Loucy (cell line): ENCODE results near the gene FAIM2.

Source experiments
- H2AFZ ChIP-seq: fragments of 200-600 bp; sonication (generic); 2 replicates; pipeline ENCODE4 v1.6.0; 2016; ENCODE audit warnings: antibody characterized with exemption, mild to moderate bottlenecking, low read length, moderate library complexity
- H3F3A ChIP-seq: fragments of 200-600 bp; 2 replicates; pipeline ENCODE4 v1.6.0; 2016; ENCODE audit warnings: antibody characterized with exemption, low read depth, mild to moderate bottlenecking
- H3K27me3 ChIP-seq: fragments of 200-600 bp; sonication (generic); 2 replicates; pipeline ENCODE4 v1.6.1; 2014; ENCODE audit warnings: low read length, mild to moderate bottlenecking; ENCODE audit not compliant: insufficient read depth, poor library complexity, severe bottlenecking
- H3K36me3 ChIP-seq: fragments of 200-600 bp; sonication (generic); 2 replicates; pipeline ENCODE4 v1.6.1; 2016; ENCODE audit warnings: low read length; ENCODE audit not compliant: insufficient read depth
- H3K4me1 ChIP-seq: fragments of 200-600 bp; sonication (generic); 2 replicates; pipeline ENCODE4 v1.5.1; 2014; ENCODE audit warnings: low read length, mild to moderate bottlenecking; ENCODE audit not compliant: insufficient read depth, poor library complexity, severe bottlenecking
- H3K4me2 ChIP-seq: fragments of 200-600 bp; sonication (generic); 2 replicates; pipeline ENCODE4 v1.6.0; 2014; ENCODE audit warnings: antibody characterized with exemption, low read length, low read depth, mild to moderate bottlenecking; ENCODE audit not compliant: poor library complexity, severe bottlenecking
- H3K4me3 ChIP-seq: fragments of 200-600 bp; sonication (generic); 2 replicates; pipeline ENCODE4 v1.5.1; 2014; ENCODE audit warnings: low read length, mild to moderate bottlenecking, mixed read lengths; ENCODE audit not compliant: poor library complexity, severe bottlenecking
- H3K79me2 ChIP-seq: fragments of 200-600 bp; sonication (generic); 2 replicates; pipeline ENCODE4 v1.6.1; 2014; ENCODE audit warnings: low read length; ENCODE audit not compliant: insufficient read depth
- H3K9ac ChIP-seq: fragments of 200-600 bp; sonication (generic); 2 replicates; pipeline ENCODE4 v1.6.0; 2014; ENCODE audit warnings: mild to moderate bottlenecking, low read depth, low read length, moderate library complexity; ENCODE audit not compliant: poor library complexity, severe bottlenecking
- H3K9me2 ChIP-seq: fragments of 200-600 bp; sonication (generic); replicated peaks from 2 replicates; pipeline ENCODE4 v1.6.1; 2016; ENCODE audit warnings: low read depth, low read length, mixed read lengths
- H3K9me3 ChIP-seq: fragments of 200-600 bp; sonication (generic); 2 replicates; pipeline ENCODE4 v1.6.1; 2014; ENCODE audit warnings: mild to moderate bottlenecking, antibody characterized with exemption, low read length, low read depth; ENCODE audit not compliant: insufficient read depth
- H4K20me1 ChIP-seq: fragments of 200-600 bp; sonication (generic); 2 replicates; pipeline ENCODE4 v1.6.0; 2014; ENCODE audit warnings: antibody characterized with exemption, low read length, mild to moderate bottlenecking; ENCODE audit not compliant: insufficient read depth, poor library complexity, severe bottlenecking
- CTCF ChIP-seq: fragments of 200-600 bp; sonication (generic); conservative IDR thresholded peaks from 2 replicates; pipeline ENCODE4 v1.5.1; 2014; ENCODE audit warnings: mild to moderate bottlenecking, antibody characterized with exemption, low read length
- EZH2phosphoT487 ChIP-seq: fragments of 200-600 bp; IDR thresholded peaks from 2 replicates; pipeline ENCODE4 v1.6.1; 2018; ENCODE audit warnings: antibody characterized with exemption, mild to moderate bottlenecking, moderate library complexity, borderline replicate concordance

FAIM2 gene

GRCh38 chr12:49870501-49871262 lies 33.0 kb downstream of the FAIM2 start:
- Histone ChIP-seq H2AFZ (no peak overlapping the region), H3K4me2 (no peak overlapping the region)

GRCh38 chr12:49869816-49870500 lies 33.7 kb downstream of the FAIM2 start:
- Histone ChIP-seq H3K27me3 (no peaks in the 10 kb centered on the region), H2AFZ (no peak overlapping the region), H3K9ac (no peak overlapping the region), H3F3A (no peaks in the 10 kb centered on the region), H3K4me1 (no peaks in the 10 kb centered on the region), H3K9me2 (no peaks in the 10 kb centered on the region), H3K79me2 (no peaks in the 10 kb centered on the region), H3K36me3 (no peaks in the 10 kb centered on the region), H4K20me1 (no peaks in the 10 kb centered on the region), H3K4me2 (no peak overlapping the region), H3K9me3 (no peaks in the 10 kb centered on the region), H3K4me3 (no peak overlapping the region)
- TF ChIP-seq CTCF, result no peak
- TF ChIP-seq EZH2phosphoT487, result no peak

More at GRCh38 chr12:49870501-49871262, 33.0 kb downstream of the FAIM2 start:
- Histone ChIP-seq H3K9ac (no peak overlapping the region), H3K27me3 (no peaks in the 10 kb centered on the region), H3K9me2 (no peaks in the 10 kb centered on the region), H3K36me3 (no peaks in the 10 kb centered on the region), H3K79me2 (no peaks in the 10 kb centered on the region), H3F3A (no peaks in the 10 kb centered on the region), H3K4me3 (no peak overlapping the region), H3K4me1 (no peaks in the 10 kb centered on the region), H4K20me1 (no peaks in the 10 kb centered on the region), H3K9me3 (no peaks in the 10 kb centered on the region)
- TF ChIP-seq CTCF, result no peak
- TF ChIP-seq EZH2phosphoT487, result no peak

DNA sequence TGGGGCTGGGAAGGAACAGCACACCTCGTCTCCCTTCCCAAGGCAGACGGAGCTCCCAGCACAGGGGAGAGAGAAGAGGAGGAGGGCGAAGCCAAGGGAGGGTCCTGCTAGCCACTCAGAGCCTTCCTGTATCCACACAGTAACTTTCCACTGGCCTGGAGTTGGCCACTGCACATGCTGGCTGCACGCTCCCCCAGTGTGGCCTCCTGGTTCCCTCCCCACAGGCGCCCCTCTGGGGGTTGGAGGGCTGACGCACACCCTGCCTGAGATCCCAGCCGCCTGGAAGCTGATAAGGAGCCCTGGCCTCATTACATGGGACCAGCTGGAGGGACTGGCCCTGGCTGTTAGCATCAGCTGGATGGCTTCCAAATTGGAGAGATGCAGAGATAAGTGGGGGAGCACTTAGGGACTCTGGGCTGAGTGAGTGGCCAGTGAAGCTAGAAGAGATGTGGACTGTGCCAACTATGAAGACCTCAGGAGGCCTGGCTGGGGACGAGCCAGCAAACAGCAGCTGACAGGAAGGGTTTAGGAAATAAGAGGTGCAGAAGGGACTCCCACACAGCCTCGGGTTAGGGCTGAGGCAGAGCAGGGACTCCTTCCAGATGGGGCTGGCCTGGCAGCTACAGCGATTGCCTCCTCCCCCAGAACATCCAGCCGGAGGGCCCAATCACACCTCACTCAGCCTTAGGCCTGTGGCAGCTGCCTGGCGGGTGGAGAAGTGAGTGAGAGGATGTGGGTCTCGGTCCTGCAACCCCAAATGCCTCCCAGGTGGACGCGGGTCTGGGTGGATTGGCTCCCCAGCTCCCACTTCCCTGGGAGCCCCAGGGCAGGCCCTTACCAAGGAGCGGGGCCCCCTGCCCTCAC lies 34.5 kb downstream of the FAIM2 start:
- Histone ChIP-seq H3K27me3 (no peaks in the 10 kb centered on the region), H3K9me3 (no peaks in the 10 kb centered on the region), H2AFZ (no peak overlapping the region), H3K36me3 (no peaks in the 10 kb centered on the region), H3K4me3 (no peak overlapping the region), H3K9ac (no peak overlapping the region), H3K4me1 (no peaks in the 10 kb centered on the region), H3K4me2 (no peak overlapping the region), H3K79me2 (no peaks in the 10 kb centered on the region), H3K9me2 (no peaks in the 10 kb centered on the region), H4K20me1 (no peaks in the 10 kb centered on the region), H3F3A (no peaks in the 10 kb centered on the region)
- no peak for TF ChIP-seq EZH2phosphoT487
- no peak for TF ChIP-seq CTCF
